ENCODE results near the gene ZBTB16. TPM values are rescaled to one million over a fixed set of nuclear protein-coding genes. Genes with fewer than 3 reads are reported as not detected.

Gene ZBTB16
- polyA plus RNA-seq, 3 donors: 4.1 to 12.3 (median 8.3) TPM

- no peaks in the 10 kb centered on the region for H3K9me3 ChIP-seq (replicated peaks in 1 of 2; ENCODE audit: control insufficient read depth in 1 of 2, insufficient read depth in 1 of 2, low read length in 2 of 2)
- no peaks in the 10 kb centered on the region for H3K36me3 ChIP-seq (replicated peaks in 1 of 2; ENCODE audit: control insufficient read depth in 1 of 2, insufficient read depth in 2 of 2, low read length in 2 of 2)
- H3K9ac ChIP-seq (ENCODE audit: insufficient read depth, low read length, poor library complexity, severe bottlenecking): peak overlapping the region; percentile 18
- Mint-ChIP-seq H3K27ac (peak overlapping the region in 2 of 7 donors; percentile 66 to 71), H3K4me1 (peaks cover 22% of the 10 kb centered on the region), H3K27me3 (ENCODE audit: low read depth in 3 of 3) (peaks cover 0 to 4% (median 2%) of the 10 kb centered on the region in 3 donors), H3K4me3 (no peak overlapping the region), H3K36me3 (no peaks in the 10 kb centered on the region), H3K9me3 (no peaks in the 10 kb centered on the region)
- H3K4me1 ChIP-seq (ENCODE audit: control insufficient read depth in 1 of 2, insufficient read depth in 2 of 2, low read length in 2 of 2): peaks cover 28% of the 10 kb centered on the region in 2 donors
- WGBS (ENCODE audit: insufficient coverage): 90% methylated on average over 10 of the region's 29 CpGs
- H3K27ac ChIP-seq (ENCODE audit: low read depth in 1 of 2, low read length in 2 of 2): peak overlapping the region in 1 of 2 donors; percentile 50
- H4K20me1 ChIP-seq (ENCODE audit: insufficient read depth, low read length): no peaks in the 10 kb centered on the region
- H2AFZ ChIP-seq (ENCODE audit: insufficient read depth, low read depth, low read length, poor library complexity, severe bottlenecking): peak overlapping the region; percentile 56
- no peaks in the 10 kb centered on the region for H3K79me2 ChIP-seq (ENCODE audit: insufficient read depth, low read length)
- intact Hi-C loops (cut with micrococcal nuclease): no loop called here
- no peak for DNase-seq
- TF ChIP-seq CTCF (IDR thresholded peaks at IDR 0.05): no peak
- peaks cover 0 to under 1% of the 10 kb centered on the region in 2 donors for H3K27me3 ChIP-seq (ENCODE audit: control insufficient read depth in 2 of 2, insufficient read depth in 2 of 2, low read length in 2 of 2)
- no peak overlapping the region for H3K4me3 ChIP-seq (replicated peaks in 1 of 3; ENCODE audit: low read depth in 2 of 3, low read length in 3 of 3)
- H3K4me2 ChIP-seq (replicated peaks; ENCODE audit: extremely low read depth, low read length, poor library complexity, severe bottlenecking): no peak overlapping the region
These were observed 198.4 kb downstream of the ZBTB16 start for GRCh38 chr11:114257621-114258558.

GRCh38 chr11:114258696-114259095 is 199.2 kb downstream of the ZBTB16 start:
- Mint-ChIP-seq H3K4me1 (peaks cover 22% of the 10 kb centered on the region), H3K4me3 (peak overlapping the region; percentile 8 to 75), H3K27ac (peak overlapping the region in 6 of 7 donors; percentile 17 to 87 (median 68)), H3K27me3 (ENCODE audit: low read depth in 3 of 3) (peaks cover 0 to 4% (median 2%) of the 10 kb centered on the region in 3 donors), H3K9me3 (no peaks in the 10 kb centered on the region), H3K36me3 (no peaks in the 10 kb centered on the region)
- peak overlapping the region; percentile 42 for H3K4me2 ChIP-seq (replicated peaks; ENCODE audit: extremely low read depth, low read length, poor library complexity, severe bottlenecking)
- H3K4me3 ChIP-seq (replicated peaks in 1 of 3; ENCODE audit: low read depth in 2 of 3, low read length in 3 of 3): peak overlapping the region in 1 of 3 experiments; percentile 33
- intact Hi-C loops (cut with micrococcal nuclease): no loop called here
- H3K27ac ChIP-seq (ENCODE audit: low read depth in 1 of 2, low read length in 2 of 2): peak overlapping the region in 1 of 2 donors; percentile 50
- H3K9me3 ChIP-seq (replicated peaks in 1 of 2; ENCODE audit: control insufficient read depth in 1 of 2, insufficient read depth in 1 of 2, low read length in 2 of 2): no peaks in the 10 kb centered on the region
- no peak for TF ChIP-seq CTCF (IDR thresholded peaks at IDR 0.05)
- DNase-seq: peak; percentile 65 to 76 (median 73)
- H3K79me2 ChIP-seq (ENCODE audit: insufficient read depth, low read length): no peaks in the 10 kb centered on the region
- no peaks in the 10 kb centered on the region for H4K20me1 ChIP-seq (ENCODE audit: insufficient read depth, low read length)
- peaks cover 0 to 4% of the 10 kb centered on the region in 2 donors for H3K27me3 ChIP-seq (ENCODE audit: control insufficient read depth in 2 of 2, insufficient read depth in 2 of 2, low read length in 2 of 2)
- H3K4me1 ChIP-seq (ENCODE audit: control insufficient read depth in 1 of 2, insufficient read depth in 2 of 2, low read length in 2 of 2): peaks cover 28% of the 10 kb centered on the region in 2 donors
- no peaks in the 10 kb centered on the region for H3K36me3 ChIP-seq (replicated peaks in 1 of 2; ENCODE audit: control insufficient read depth in 1 of 2, insufficient read depth in 2 of 2, low read length in 2 of 2)
- peak overlapping the region; percentile 18 for H3K9ac ChIP-seq (ENCODE audit: insufficient read depth, low read length, poor library complexity, severe bottlenecking)
- peak overlapping the region; percentile 56 for H2AFZ ChIP-seq (ENCODE audit: insufficient read depth, low read depth, low read length, poor library complexity, severe bottlenecking)
- 8% methylated on average over 6 of the region's 7 CpGs for WGBS (ENCODE audit: insufficient coverage)
